Activated B cell treated with CpG ODN at 0.5 μM for 24 hours (primary cell): ENCODE data around the gene POU4F2. TPM values are rescaled to one million over a fixed set of nuclear protein-coding genes. Genes with fewer than 3 reads are reported as not detected.

Experiments used
- ATAC-seq: fragments of 200-7000 bp; cut with Tn5 transposase; one replicate; pipeline ENCODE4 v1.10.0; 2021; ENCODE audit warnings: low read depth, mild to moderate bottlenecking, moderate library complexity
- CTCF ChIA-PET: fragments of 350-600 bp; sonication (Branson Sonifier 250); formaldehyde crosslinking; loops from one replicate; lab custom pipeline; 2021; ENCODE audit warnings: antibody characterized with exemption; lab: Charles Lee
- POLR2A ChIA-PET: fragments of 350-600 bp; sonication (Branson Sonifier 250); formaldehyde crosslinking; loops from one replicate; lab custom pipeline; 2021; ENCODE audit warnings: antibody characterized with exemption; lab: Charles Lee
- DNase-seq: peaks from one replicate; pipeline ENCODE4 v3.0.0; 2022
- H3K27ac Mint-ChIP-seq: one replicate; pipeline ENCODE4 v1.8.0; 2020; ENCODE audit warnings: mixed read lengths
- H3K27me3 Mint-ChIP-seq: one replicate; pipeline ENCODE4 v1.8.0; 2021; ENCODE audit warnings: mixed read lengths
- H3K36me3 Mint-ChIP-seq: one replicate; pipeline ENCODE4 v1.8.0; 2021; ENCODE audit warnings: low read depth, mixed read lengths
- H3K4me1 Mint-ChIP-seq: one replicate; pipeline ENCODE4 v1.8.0; 2021; ENCODE audit warnings: mixed read lengths
- H3K4me3 Mint-ChIP-seq: one replicate; pipeline ENCODE4 v1.8.0; 2020; ENCODE audit warnings: mild to moderate bottlenecking, mixed read lengths
- H3K9me3 Mint-ChIP-seq: one replicate; pipeline ENCODE4 v1.8.0; 2020; ENCODE audit warnings: mixed read lengths
- intact Hi-C: fragments of 100-400 bp; cut with micrococcal nuclease; formaldehyde crosslinking; loops from one replicate; pipeline ENCODE4 v1.15.1; 2024
- total RNA-seq: library from RNA; stranded (reverse); gene quantifications from 2 replicates; pipeline ENCODE4 v1.2.3, GENCODE V29; 2022
- TF ChIP-seq, protein P1 (sequence below): fragments of 200-600 bp; IDR thresholded peaks from one replicate; pipeline ENCODE4 v1.8.0; 2022; ENCODE audit warnings: antibody characterized with exemption, mild to moderate bottlenecking

POU4F2 gene
- total RNA-seq, 1 donor from 2014 or later: not detected

DNA sequence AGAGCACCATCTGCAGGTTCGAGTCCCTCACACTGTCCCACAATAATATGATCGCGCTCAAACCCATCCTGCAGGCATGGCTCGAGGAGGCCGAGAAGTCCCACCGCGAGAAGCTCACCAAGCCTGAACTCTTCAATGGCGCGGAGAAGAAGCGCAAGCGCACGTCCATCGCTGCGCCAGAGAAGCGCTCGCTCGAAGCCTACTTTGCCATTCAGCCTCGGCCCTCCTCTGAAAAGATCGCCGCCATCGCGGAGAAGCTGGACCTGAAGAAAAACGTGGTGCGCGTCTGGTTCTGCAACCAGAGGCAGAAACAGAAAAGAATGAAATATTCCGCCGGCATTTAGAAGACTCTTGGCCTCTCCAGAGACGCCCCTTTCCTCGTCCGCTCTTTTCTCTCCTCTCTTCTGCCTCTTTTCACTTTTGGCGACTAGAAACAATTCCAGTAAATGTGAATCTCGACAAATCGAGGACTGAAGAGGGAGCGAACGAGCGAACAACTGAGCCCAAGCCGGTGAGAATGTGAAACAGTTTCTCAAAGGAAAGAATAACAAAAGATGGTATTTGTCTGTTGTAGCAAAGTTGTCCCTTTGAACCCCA is 1.9 kb downstream of the POU4F2 start:
- TF ChIP-seq, protein P1, sequence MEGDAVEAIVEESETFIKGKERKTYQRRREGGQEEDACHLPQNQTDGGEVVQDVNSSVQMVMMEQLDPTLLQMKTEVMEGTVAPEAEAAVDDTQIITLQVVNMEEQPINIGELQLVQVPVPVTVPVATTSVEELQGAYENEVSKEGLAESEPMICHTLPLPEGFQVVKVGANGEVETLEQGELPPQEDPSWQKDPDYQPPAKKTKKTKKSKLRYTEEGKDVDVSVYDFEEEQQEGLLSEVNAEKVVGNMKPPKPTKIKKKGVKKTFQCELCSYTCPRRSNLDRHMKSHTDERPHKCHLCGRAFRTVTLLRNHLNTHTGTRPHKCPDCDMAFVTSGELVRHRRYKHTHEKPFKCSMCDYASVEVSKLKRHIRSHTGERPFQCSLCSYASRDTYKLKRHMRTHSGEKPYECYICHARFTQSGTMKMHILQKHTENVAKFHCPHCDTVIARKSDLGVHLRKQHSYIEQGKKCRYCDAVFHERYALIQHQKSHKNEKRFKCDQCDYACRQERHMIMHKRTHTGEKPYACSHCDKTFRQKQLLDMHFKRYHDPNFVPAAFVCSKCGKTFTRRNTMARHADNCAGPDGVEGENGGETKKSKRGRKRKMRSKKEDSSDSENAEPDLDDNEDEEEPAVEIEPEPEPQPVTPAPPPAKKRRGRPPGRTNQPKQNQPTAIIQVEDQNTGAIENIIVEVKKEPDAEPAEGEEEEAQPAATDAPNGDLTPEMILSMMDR: no peak
- ATAC-seq (no peak), DNase-seq (no peak)
- peaks cover 3% of the 10 kb centered on the region for H3K9me3 Mint-ChIP-seq
- H3K27ac Mint-ChIP-seq: no peak overlapping the region
- H3K4me3 Mint-ChIP-seq: no peak overlapping the region
- ChIA-PET CTCF (no interaction called here), POLR2A (no interaction called here)
- H3K27me3 Mint-ChIP-seq: peaks cover 72% of the 10 kb centered on the region
- intact Hi-C loops: no loop called here
- peaks cover 13% of the 10 kb centered on the region for H3K4me1 Mint-ChIP-seq
- H3K36me3 Mint-ChIP-seq: no peaks in the 10 kb centered on the region

DNA sequence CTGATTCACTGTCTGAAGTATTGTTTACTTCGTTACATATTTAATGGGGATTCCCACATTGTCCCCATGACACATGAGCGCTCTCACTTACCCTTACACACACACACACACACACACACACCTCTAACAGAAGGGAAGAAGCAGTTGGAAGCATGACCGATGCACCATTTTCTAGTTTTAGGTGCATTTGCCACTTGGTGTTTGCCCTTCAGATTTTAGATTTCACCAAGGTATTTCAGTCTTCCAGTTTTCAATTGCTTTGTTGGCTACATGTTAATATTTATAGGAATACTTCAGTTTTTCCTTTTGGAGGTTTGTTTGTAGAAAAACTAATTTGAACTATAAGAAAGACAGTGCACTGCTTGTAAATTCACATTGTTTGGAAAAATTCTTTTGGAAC is 3.1 kb downstream of the POU4F2 start:
- CTCF ChIA-PET: no interaction called here
- peaks cover 13% of the 10 kb centered on the region for H3K4me1 Mint-ChIP-seq
- no peaks in the 10 kb centered on the region for H3K36me3 Mint-ChIP-seq
- H3K4me3 Mint-ChIP-seq: no peak overlapping the region
- H3K9me3 Mint-ChIP-seq: no peaks in the 10 kb centered on the region
- H3K27ac Mint-ChIP-seq: no peak overlapping the region
- peaks cover 71% of the 10 kb centered on the region for H3K27me3 Mint-ChIP-seq
- intact Hi-C loops: no loop called here
- DNase-seq (no peak), ATAC-seq (no peak)
- TF ChIP-seq, protein P1: no peak
- POLR2A ChIA-PET: no interaction called here

DNA sequence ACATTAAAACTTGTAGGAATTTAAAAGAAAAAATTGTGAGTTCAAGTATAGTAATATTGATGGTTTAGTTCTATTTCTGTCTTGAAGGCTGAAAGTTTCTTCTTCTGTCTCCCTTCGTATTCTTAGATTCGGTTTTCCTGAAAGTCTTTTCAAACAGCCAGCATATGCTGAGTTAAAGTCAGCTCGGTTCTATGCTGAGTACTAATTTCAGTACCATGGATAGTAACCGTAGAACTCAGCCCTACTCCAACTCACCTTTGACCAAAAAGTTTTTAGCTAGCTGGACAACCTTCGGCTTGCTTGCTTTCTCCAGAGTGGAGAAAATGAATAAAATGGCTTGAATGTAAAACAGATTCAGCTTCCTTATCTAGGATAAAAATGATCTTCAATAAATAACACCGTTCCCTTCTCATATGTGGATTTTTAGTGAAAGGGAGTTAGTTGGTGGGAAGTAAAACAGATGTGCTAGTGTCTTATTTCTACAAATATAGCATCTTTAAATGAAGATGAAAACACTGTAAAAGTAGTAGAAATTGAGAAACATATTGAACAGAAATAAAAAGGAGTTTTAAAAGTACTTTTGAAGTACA is 5.2 kb downstream of the POU4F2 start:
- H3K4me1 Mint-ChIP-seq: peaks cover 4% of the 10 kb centered on the region
- no peak overlapping the region for H3K27ac Mint-ChIP-seq
- TF ChIP-seq, protein P1: no peak
- CTCF ChIA-PET: no interaction called here
- POLR2A ChIA-PET: no interaction called here
- no peaks in the 10 kb centered on the region for H3K36me3 Mint-ChIP-seq
- DNase-seq (no peak), ATAC-seq (no peak)
- H3K4me3 Mint-ChIP-seq: no peak overlapping the region
- no peaks in the 10 kb centered on the region for H3K9me3 Mint-ChIP-seq
- intact Hi-C loops: no loop called here
- peaks cover 64% of the 10 kb centered on the region for H3K27me3 Mint-ChIP-seq

DNA sequence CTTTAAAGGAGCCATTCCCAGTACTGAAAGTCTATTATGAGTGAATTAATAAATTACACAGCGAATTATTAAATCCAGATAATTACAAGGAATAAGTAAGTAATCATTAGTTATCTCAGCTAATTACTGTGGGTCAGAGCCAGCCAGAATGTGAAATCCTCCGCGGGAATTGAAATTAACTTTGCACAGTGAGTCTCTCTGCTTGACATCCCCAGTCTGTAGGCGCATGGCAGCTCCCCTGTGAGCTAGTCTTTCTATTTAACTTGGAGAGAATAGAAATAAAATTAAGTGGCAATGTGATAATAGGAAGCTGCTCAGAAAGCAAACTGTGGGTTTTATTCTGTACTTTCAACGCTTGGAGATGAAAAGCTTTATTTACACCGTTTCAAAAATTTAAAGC is 7.2 kb downstream of the POU4F2 start:
- H3K36me3 Mint-ChIP-seq: no peaks in the 10 kb centered on the region
- ChIA-PET CTCF (no interaction called here), POLR2A (no interaction called here)
- no peaks in the 10 kb centered on the region for H3K9me3 Mint-ChIP-seq
- intact Hi-C loops: no loop called here
- H3K27ac Mint-ChIP-seq: no peak overlapping the region
- DNase-seq (no peak), ATAC-seq (no peak)
- H3K4me1 Mint-ChIP-seq: no peaks in the 10 kb centered on the region
- TF ChIP-seq, protein P1: no peak
- peaks cover 64% of the 10 kb centered on the region for H3K27me3 Mint-ChIP-seq
- no peak overlapping the region for H3K4me3 Mint-ChIP-seq

DNA sequence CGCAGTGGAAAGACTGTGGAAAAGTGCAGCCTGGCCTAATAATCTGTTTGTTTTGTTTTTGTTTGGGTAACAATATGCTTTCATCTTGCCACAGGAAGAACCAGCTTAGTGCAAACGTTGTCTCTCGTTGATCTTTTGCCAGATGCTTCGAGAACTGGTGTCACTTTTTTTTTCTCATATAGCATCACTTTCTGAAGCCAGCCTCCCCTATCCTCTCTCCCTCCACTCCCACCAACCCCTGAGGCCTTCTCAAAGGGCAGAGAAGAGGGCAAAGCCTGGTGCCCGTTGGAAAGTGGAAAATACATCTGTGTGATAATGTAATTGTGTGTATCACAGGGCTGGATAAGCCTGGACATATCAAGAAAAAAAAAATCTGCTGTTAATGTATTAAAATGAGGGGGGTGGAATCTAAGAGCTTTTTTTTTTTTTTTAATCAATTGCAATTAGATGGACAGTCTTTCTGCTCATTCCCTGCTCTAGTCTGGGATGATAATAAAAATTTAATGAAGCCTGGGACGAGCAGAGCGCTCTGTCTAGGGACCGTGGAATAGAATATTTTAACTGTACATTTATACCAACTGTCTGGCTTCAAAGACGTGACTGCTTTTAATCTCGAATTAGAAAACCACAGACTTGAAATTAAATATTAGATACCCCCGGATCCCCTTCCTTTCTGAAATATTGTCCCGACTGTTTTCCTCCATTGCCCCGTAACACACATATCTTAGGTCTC is 8.1 kb downstream of the POU4F2 start:
- ATAC-seq (no peak), DNase-seq (no peak)
- intact Hi-C loops: no loop called here
- POLR2A ChIA-PET: no interaction called here
- Mint-ChIP-seq H3K27me3 (peaks cover 65% of the 10 kb centered on the region), H3K27ac (no peak overlapping the region), H3K36me3 (no peaks in the 10 kb centered on the region), H3K9me3 (no peaks in the 10 kb centered on the region), H3K4me3 (no peak overlapping the region), H3K4me1 (no peaks in the 10 kb centered on the region)
- CTCF ChIA-PET: no interaction called here
- TF ChIP-seq, protein P1: no peak
